Neutrophil (primary cell): Measurements from ENCODE around the gene PRKACB.

Experiments used
- H3K27ac ChIP-seq: fragments of 200-600 bp; sonication (generic); 2 replicates; pipeline ENCODE4 v1.5.1; 2016; ENCODE audit warnings: mild to moderate bottlenecking, moderate library complexity
- H3K27me3 ChIP-seq: fragments of 200-600 bp; sonication (generic); 2 replicates; pipeline ENCODE4 v1.6.0; 2016; ENCODE audit warnings: mild to moderate bottlenecking
- H3K36me3 ChIP-seq: fragments of 200-600 bp; sonication (generic); 2 replicates; pipeline ENCODE4 v1.5.1; 2017
- H3K4me1 ChIP-seq, 2 experiments: fragments of 200-600 bp in 1 of 2; sonication (generic) in 1 of 2; 1 replicate in 1 of 2; 2 replicates in 1 of 2; pipeline versions ENCODE4 v1.5.1 to v1.6.1; 2013 to 2016; ENCODE audit warnings: low read depth in 1 of 2, low read length in 1 of 2, mild to moderate bottlenecking in 1 of 2, moderate library complexity in 1 of 2; ENCODE audit not compliant: control insufficient read depth in 1 of 2, insufficient read depth in 1 of 2
- H3K4me3 ChIP-seq, 2 experiments: fragments of 200-600 bp in 1 of 2; sonication (generic) in 1 of 2; 1 replicate in 1 of 2; 2 replicates in 1 of 2; pipeline ENCODE4 v1.5.1; 2013 to 2016; ENCODE audit warnings: low read depth in 1 of 2, low read length in 1 of 2, mild to moderate bottlenecking in 1 of 2, moderate library complexity in 1 of 2
- H3K9me3 ChIP-seq: fragments of 200-600 bp; sonication (generic); 2 replicates; pipeline ENCODE4 v1.5.1; 2016
- TF ChIP-seq, protein P1 (sequence below): fragments of 200-600 bp; sonication (generic); IDR thresholded peaks from 2 replicates; pipeline ENCODE4 v1.5.1; 2016; ENCODE audit warnings: antibody characterized with exemption

Gene PRKACB

DNA sequence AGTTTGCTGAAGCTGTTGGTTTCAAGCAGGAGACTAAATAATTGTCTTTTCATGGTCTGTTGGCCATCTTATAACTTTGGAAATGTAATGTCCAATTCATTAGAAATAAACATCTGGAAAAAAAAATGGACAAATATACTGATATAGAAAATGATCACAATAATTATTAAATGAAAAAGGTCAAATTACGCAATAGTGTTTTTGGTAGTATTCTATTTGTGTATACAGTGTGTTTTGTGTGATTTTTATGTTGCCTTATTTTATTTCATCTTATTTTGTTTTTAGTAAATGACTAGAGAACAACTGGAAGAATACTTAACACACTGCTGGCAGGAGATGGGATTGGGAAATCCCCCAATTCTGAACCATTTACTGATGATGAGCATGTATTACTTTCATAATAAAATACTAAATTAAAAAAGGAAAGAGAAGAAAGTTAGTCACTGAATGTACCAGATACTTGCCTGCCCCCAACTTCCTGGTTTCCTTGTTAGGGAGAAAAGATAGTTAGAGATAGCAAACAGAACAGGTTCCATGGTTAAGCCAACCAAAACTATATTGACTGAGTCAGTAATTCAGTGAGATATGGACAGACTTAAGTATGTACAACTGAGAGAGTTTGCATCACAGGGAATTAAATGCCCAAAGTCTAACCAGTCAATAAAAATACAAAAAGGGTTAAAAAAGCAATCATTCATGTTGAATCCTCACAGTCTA is 133.4 kb downstream of the PRKACB start:
- no peaks in the 10 kb centered on the region for H3K36me3 ChIP-seq
- H3K4me3 ChIP-seq = no peak overlapping the region
- TF ChIP-seq, protein P1, sequence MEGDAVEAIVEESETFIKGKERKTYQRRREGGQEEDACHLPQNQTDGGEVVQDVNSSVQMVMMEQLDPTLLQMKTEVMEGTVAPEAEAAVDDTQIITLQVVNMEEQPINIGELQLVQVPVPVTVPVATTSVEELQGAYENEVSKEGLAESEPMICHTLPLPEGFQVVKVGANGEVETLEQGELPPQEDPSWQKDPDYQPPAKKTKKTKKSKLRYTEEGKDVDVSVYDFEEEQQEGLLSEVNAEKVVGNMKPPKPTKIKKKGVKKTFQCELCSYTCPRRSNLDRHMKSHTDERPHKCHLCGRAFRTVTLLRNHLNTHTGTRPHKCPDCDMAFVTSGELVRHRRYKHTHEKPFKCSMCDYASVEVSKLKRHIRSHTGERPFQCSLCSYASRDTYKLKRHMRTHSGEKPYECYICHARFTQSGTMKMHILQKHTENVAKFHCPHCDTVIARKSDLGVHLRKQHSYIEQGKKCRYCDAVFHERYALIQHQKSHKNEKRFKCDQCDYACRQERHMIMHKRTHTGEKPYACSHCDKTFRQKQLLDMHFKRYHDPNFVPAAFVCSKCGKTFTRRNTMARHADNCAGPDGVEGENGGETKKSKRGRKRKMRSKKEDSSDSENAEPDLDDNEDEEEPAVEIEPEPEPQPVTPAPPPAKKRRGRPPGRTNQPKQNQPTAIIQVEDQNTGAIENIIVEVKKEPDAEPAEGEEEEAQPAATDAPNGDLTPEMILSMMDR = no peak
- H3K27ac ChIP-seq = no peak overlapping the region
- H3K4me1 ChIP-seq = no peaks in the 10 kb centered on the region
- no peaks in the 10 kb centered on the region for H3K9me3 ChIP-seq
- no peaks in the 10 kb centered on the region for H3K27me3 ChIP-seq

DNA sequence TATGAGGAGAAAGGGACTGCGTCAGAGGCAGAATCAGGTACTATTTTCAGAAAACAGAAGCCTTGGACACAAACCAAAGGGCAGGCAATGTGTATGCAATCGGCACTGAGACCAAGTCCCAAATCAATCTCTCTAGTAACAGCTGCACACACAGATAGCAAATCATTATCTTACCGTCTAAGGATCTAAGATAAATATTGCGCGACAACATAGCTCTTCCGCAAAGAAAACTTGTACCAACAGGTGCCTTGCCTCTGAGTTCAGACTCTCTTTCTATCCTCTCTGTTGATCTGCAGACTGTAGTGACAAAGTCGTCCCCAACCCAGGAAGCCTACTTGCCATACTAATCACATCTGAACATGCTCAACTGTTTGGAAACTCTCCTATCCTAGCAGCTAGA is 134.8 kb downstream of the PRKACB start:
- H3K36me3 ChIP-seq = no peaks in the 10 kb centered on the region
- no peaks in the 10 kb centered on the region for H3K27me3 ChIP-seq
- TF ChIP-seq, protein P1 = no peak
- no peak overlapping the region for H3K4me3 ChIP-seq
- H3K4me1 ChIP-seq = no peaks in the 10 kb centered on the region
- no peaks in the 10 kb centered on the region for H3K9me3 ChIP-seq
- no peak overlapping the region for H3K27ac ChIP-seq

- no peak overlapping the region for H3K4me3 ChIP-seq
- no peaks in the 10 kb centered on the region for H3K9me3 ChIP-seq
- H3K4me1 ChIP-seq = no peaks in the 10 kb centered on the region
- no peak overlapping the region for H3K27ac ChIP-seq
- no peaks in the 10 kb centered on the region for H3K36me3 ChIP-seq
- TF ChIP-seq, protein P1 = no peak
- H3K27me3 ChIP-seq = no peaks in the 10 kb centered on the region
Measured at GRCh38 chr1:84280912-84281311, 136.8 kb downstream of the PRKACB start.

DNA sequence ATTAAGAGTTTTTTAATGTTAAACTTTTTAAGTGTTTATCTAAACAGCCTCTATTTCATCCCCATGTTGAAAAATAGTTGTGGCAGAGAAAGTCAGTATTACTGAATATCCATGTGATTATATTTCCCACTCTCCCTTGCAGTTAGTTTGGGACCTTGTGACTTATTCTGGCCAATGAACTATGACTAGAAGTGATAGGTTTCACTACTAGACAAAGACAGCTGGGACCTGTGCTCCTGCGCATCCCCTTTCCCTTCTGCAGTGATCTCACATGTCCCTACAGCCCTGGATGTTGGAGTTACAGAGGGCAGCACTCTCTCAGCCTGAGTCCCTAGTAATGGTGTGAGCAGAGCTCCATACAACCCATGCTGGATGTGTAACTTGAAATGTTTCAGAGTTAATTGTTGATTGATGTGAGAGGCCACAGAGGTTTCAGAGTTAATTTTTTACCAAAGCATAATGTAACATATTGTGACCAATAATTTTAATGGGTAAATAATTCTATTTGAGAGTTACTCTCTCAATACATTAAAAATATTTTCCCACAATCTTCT is 138.8 kb downstream of the PRKACB start:
- Histone ChIP-seq H3K4me1 (no peaks in the 10 kb centered on the region), H3K4me3 (no peak overlapping the region), H3K9me3 (no peaks in the 10 kb centered on the region), H3K27me3 (no peaks in the 10 kb centered on the region), H3K36me3 (no peaks in the 10 kb centered on the region), H3K27ac (no peak overlapping the region)
- TF ChIP-seq, protein P1 = no peak

GRCh38 chr1:84283381-84283780 is 139.3 kb downstream of the PRKACB start:
- Histone ChIP-seq H3K27me3 (no peaks in the 10 kb centered on the region), H3K27ac (no peak overlapping the region), H3K9me3 (peaks cover 2% of the 10 kb centered on the region), H3K36me3 (no peaks in the 10 kb centered on the region), H3K4me1 (no peaks in the 10 kb centered on the region), H3K4me3 (no peak overlapping the region)
- TF ChIP-seq, protein P1 = no peak
